GM23248 (cell line): ENCODE data around the gene ZNF546.

Source experiments
- EZH2 ChIP-seq: fragments of 200-600 bp; sonication (generic); IDR thresholded peaks from 2 replicates; pipeline ENCODE4 v1.6.1; 2018; ENCODE audit warnings: antibody characterized with exemption, mild to moderate bottlenecking; ENCODE audit not compliant: insufficient read depth, poor library complexity, severe bottlenecking
- EZH2phosphoT487 ChIP-seq: fragments of 200-600 bp; sonication (generic); IDR thresholded peaks from 2 replicates; pipeline ENCODE4 v1.6.1; 2018; ENCODE audit warnings: antibody characterized with exemption, moderate library complexity, mild to moderate bottlenecking, low read depth; ENCODE audit not compliant: insufficient read depth

DNA sequence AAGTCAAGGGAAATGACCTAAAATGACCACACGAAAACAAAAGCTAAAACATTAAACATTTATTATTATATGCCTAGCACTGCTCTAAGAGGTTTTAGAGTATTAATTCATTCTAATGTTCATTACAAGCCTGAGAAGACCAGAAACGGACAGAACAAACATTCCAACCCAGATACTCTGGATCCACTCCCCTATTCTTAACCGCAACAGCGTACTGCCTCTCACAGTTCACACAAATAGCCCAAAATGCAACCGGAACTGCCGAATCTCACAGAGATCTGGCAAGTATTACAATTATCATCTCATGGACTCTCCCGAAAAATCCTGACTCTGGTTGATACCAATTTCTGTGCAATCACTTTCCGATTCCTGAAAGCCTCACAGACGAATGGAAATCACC lies 57.8 kb downstream of the ZNF546 start:
- TF ChIP-seq EZH2, result no peak
- no peak for TF ChIP-seq EZH2phosphoT487
